GM13976 (cell line): ENCODE results near the gene ARHGDIA.

Source experiments
- DNase-seq: peaks from one replicate; pipeline ENCODE4 v3.0.0; 2012; ENCODE audit warnings: low spot score
- in situ Hi-C: fragments of 300-500 bp; cut with MboI; formaldehyde crosslinking; loops from one replicate; pipeline ENCODE4 v1.12.0; 2022; ENCODE audit warnings: low sequenced_read_pairs, mixed read lengths, inconsistent platforms; ENCODE audit not compliant: unreplicated experiment
- TF ChIP-seq, protein P1 (sequence below): IDR thresholded peaks from 2 replicates; pipeline ENCODE4 v1.5.1; 2012; ENCODE audit warnings: borderline replicate concordance, mild to moderate bottlenecking; ENCODE audit not compliant: insufficient read depth; ENCODE audit errors: extremely low read depth, missing control alignments, control extremely low read depth

The ARHGDIA gene

GRCh38 chr17:81878294-81878693 is 7.2 kb upstream of the ARHGDIA start:
- in situ Hi-C loops = no loop called here
- TF ChIP-seq, protein P1, sequence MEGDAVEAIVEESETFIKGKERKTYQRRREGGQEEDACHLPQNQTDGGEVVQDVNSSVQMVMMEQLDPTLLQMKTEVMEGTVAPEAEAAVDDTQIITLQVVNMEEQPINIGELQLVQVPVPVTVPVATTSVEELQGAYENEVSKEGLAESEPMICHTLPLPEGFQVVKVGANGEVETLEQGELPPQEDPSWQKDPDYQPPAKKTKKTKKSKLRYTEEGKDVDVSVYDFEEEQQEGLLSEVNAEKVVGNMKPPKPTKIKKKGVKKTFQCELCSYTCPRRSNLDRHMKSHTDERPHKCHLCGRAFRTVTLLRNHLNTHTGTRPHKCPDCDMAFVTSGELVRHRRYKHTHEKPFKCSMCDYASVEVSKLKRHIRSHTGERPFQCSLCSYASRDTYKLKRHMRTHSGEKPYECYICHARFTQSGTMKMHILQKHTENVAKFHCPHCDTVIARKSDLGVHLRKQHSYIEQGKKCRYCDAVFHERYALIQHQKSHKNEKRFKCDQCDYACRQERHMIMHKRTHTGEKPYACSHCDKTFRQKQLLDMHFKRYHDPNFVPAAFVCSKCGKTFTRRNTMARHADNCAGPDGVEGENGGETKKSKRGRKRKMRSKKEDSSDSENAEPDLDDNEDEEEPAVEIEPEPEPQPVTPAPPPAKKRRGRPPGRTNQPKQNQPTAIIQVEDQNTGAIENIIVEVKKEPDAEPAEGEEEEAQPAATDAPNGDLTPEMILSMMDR = no peak
- DNase-seq = no peak

GRCh38 chr17:81877569-81877968 is 6.4 kb upstream of the ARHGDIA start:
- TF ChIP-seq, protein P1 = no peak
- DNase-seq = no peak
- in situ Hi-C loops = no loop called here

- in situ Hi-C loops = no loop called here
- TF ChIP-seq, protein P1 = peak; percentile 45
- peak; percentile 99 for DNase-seq
These were observed 472 bp upstream of the ARHGDIA start for GRCh38 chr17:81871387-81872230.

DNA sequence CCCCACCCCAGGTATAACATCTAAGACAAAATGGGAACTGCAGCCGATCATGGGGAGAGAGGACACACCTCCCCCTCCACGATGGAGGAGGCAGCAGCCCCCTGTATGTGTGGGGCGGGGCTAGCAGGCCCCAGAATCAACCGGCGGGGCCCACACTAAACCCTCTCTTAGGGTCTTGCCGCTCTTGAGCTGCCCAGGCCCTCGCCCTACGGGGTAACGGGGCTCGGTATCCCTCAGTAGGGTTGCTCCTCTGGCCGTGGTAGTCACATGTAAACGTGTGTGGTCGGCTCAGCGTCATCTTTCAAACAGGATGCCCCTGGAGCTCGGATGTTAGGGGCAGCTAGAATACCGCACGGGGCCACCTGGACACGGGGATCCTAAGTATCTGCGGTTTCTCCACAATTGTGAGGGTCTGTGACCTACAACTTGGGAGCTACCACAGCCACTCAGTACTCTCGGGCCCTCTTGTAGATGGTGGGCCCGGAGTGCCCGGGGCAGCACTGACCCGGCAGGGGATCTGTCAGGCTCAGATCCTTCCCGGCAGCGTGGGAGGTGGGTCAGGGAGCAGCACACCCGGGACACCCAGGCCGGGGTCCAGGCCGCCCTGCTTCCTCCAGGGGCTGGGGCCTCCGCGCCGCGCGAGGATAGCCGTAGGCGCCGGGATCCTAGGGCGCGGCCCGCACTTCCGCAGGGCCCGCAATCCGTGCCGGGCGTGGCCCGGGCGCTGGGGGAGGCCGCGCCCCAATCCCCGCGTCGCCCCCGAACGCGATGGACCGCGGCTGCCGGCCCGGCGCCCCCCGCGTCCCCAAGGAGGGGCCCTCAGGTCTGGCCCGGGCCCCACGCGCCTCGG is 781 bp downstream of the ARHGDIA start:
- DNase-seq = no peak
- in situ Hi-C loops = no loop called here
- TF ChIP-seq, protein P1 = no peak

- TF ChIP-seq, protein P1 = peak; percentile 78
- in situ Hi-C loops = no loop called here
- peak; percentile 76 for DNase-seq
These were observed 1.7 kb downstream of the ARHGDIA start for GRCh38 chr17:81869221-81870130.

- TF ChIP-seq, protein P1 = no peak
- DNase-seq = no peak
- in situ Hi-C loops = no loop called here
These were observed 2.4 kb downstream of the ARHGDIA start for GRCh38 chr17:81868674-81869220.
